SHP77 (cell line): Measurements from ENCODE around the gene GPNMB.
"Not testable (repeated sequence)": the region's sequence is repeated elsewhere in the genome, so short reads cannot be mapped to it uniquely, and the experiment has no call there.

ENCODE experiments used
- DNase-seq, 2 experiments: peaks; one replicate each; lab custom pipeline; 2025; lab: John Stamatoyannopoulos, UW

GPNMB gene

DNA sequence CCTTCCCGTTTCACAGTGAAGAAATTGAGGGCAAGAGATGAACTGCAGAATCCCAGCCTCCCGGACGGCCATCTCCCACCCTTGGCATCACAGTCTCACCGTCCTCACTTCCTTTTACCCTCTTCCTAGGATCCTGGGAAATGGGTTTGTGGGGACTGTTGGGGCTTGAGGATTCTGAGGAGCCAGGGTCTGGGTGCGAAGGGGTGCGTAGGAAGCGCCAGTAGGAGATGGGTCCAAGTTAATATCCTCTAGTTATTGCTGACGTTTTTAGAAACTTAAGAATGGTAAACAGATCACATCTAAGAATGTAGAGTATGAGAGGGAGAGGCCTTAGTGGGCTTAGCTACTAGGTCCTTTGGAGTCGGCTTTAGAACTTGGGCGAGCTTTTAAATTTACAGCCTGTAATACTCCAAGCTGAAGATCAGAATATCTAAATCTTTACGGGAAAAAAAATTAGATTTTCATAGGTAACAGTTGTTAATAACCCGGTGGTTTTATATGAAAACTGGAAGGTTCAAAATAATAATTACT, 53.3 kb downstream of the GPNMB start:
- DNase-seq: no peak

DNA sequence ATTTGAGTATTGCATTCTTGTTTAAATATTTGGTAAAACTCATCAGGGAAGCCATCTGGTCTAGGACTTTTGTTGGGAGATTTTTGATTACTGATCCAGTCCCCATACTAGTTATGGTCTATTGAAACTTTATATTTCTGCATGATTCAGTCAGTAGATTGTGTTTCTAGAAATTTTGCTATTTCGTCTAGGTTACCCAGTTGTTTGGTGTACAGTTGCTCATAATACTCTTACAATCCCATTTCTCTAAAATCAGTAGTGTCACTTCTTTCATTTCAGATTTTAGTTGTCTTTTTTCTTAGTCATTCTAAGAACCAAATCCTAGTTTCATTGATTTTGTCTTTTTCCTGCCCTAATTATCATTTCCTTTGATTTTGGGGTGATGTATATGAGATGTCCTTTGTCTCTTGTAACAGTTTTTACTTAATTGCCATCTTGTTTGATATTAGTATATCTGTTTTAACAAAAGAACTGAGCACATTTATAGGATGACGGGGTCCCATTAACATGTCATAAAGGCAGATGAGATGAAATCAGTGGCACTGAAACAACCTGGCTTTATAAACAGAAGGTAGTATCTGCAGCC, 60.5 kb downstream of the GPNMB start:
- no peak for DNase-seq

DNA sequence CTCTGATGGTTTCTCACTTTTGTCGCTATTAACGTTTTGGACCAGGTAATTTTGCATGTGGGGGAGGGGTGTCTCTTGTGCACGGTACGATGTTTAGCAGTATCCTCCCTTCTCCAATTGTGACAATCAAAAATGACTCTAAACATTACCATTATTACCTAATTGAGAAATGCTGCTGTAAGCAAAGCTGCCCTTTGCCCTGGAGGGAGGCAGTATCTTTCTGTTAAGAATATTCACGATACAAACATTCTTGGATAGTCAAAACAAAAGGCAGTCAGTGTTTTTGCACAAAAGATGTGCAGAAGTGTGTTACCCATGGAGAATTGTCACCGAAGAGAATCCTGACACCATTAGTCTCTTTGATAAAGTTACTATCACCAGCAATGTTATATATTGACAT, 62.2 kb downstream of the GPNMB start:
- DNase-seq: no peak

DNA sequence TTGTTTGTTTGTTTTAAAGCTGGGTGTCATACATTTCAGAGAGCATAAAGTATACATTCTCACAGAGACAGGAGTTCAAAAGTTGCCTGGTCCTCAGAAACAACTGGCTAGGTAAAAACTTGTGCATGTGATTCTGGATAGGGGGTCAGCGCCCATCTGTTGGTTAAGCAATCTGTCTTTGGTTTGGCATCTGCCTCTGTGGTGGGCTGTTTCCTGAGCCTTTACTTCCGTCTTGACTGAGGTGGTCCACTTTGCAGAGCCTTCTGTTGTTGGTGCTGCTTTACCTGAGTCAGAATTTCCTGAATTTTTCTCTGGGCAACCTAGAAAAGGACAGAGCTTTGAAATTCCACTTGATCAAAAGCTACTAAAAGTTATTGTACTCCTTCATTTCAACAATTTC, 65.6 kb downstream of the GPNMB start:
- DNase-seq: not testable (repeated sequence)

DNA sequence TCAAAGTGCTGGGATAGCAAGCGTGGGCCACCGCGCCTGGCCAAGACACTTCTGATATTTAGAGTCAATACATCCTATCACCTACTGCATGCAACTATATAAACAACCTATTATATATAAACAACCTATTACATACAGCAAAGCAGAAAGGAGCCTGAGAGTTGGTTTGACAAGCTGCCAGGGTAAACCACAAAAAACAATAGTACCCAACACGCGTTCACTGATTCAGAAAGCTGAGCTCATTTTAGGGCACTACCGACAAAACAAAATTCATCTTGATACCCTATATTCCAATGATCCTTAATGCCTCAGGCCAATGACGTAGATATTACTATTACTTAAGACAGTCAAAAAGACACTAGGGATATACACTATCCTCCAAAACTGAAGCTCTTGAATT, 68.8 kb downstream of the GPNMB start:
- DNase-seq: no peak
